PC-9 (cell line): ENCODE results near the gene TBC1D2. TPM values are rescaled to one million over a fixed set of nuclear protein-coding genes. Genes with fewer than 3 reads are reported as not detected.

ENCODE experiments used
- BruUV-seq: library from RNA; stranded (reverse); fragments of 400-500 nt; replicated peaks from 2 replicates; lab custom pipeline; 2021; lab: Mats Ljungman, UMichigan
- CTCF ChIA-PET: fragments of 300-600 bp; sonication (Branson Sonifier 250); formaldehyde crosslinking; loops from one replicate; lab custom pipeline; 2022; ENCODE audit warnings: antibody characterized with exemption; lab: Charles Lee
- POLR2A ChIA-PET: fragments of 300-600 bp; sonication (Branson Sonifier 250); formaldehyde crosslinking; loops from one replicate; lab custom pipeline; 2022; ENCODE audit warnings: antibody characterized with exemption; ENCODE audit not compliant: unreplicated experiment; lab: Charles Lee
- DNase-seq, 2 experiments: peaks; one replicate each; pipeline versions ENCODE4 v3.0.0 to v3.0.0-alpha.2; 2015 to 2022; ENCODE audit warnings: mixed read lengths in 1 of 2
- H2AFZ ChIP-seq: fragments of 200-600 bp; sonication (generic); 2 replicates; pipeline ENCODE4 v1.8.1; 2017; ENCODE audit warnings: antibody characterized with exemption
- H3F3A ChIP-seq: fragments of 200-600 bp; sonication (generic); 2 replicates; pipeline ENCODE4 v1.8.1; 2017; ENCODE audit warnings: antibody characterized with exemption, mild to moderate bottlenecking, low read depth; ENCODE audit not compliant: insufficient read depth
- H3K27ac ChIP-seq: fragments of 200-600 bp; sonication (generic); 2 replicates; pipeline ENCODE4 v1.6.1; 2016; ENCODE audit warnings: mixed run types
- H3K27me3 ChIP-seq: fragments of 200-600 bp; sonication (generic); 2 replicates; pipeline ENCODE4 v1.6.1; 2016; ENCODE audit warnings: low read depth, mixed run types; ENCODE audit not compliant: insufficient read depth
- H3K36me3 ChIP-seq: fragments of 200-600 bp; sonication (generic); 2 replicates; pipeline ENCODE4 v1.6.1; 2016; ENCODE audit warnings: low read depth, mixed run types
- H3K4me1 ChIP-seq: fragments of 200-600 bp; sonication (generic); replicated peaks from 2 replicates; pipeline ENCODE4 v1.6.1; 2016; ENCODE audit warnings: mixed run types; ENCODE audit not compliant: insufficient read depth
- H3K4me2 ChIP-seq: fragments of 200-600 bp; sonication (generic); 2 replicates; pipeline ENCODE4 v1.6.1; 2017; ENCODE audit warnings: mixed run types
- H3K4me3 ChIP-seq: fragments of 200-600 bp; sonication (generic); 2 replicates; pipeline ENCODE4 v1.6.1; 2016; ENCODE audit warnings: mixed run types
- H3K79me2 ChIP-seq: fragments of 200-600 bp; sonication (generic); 2 replicates; pipeline ENCODE4 v1.6.1; 2017; ENCODE audit warnings: low read depth, mixed run types
- H3K9me2 ChIP-seq: fragments of 200-600 bp; sonication (generic); 2 replicates; pipeline ENCODE4 v1.8.1; 2017; ENCODE audit warnings: mild to moderate bottlenecking; ENCODE audit not compliant: insufficient read depth
- H3K9me3 ChIP-seq: fragments of 200-600 bp; sonication (generic); 2 replicates; pipeline ENCODE4 v1.8.1; 2016; ENCODE audit warnings: low read depth; ENCODE audit not compliant: insufficient read depth
- H4K20me1 ChIP-seq: fragments of 200-600 bp; sonication (generic); 2 replicates; pipeline ENCODE4 v1.8.1; 2017; ENCODE audit not compliant: insufficient read depth
- EZH2 ChIP-seq: fragments of 200-600 bp; sonication (generic); IDR thresholded peaks from 2 replicates; pipeline ENCODE4 v1.8.0; 2017; ENCODE audit warnings: antibody characterized with exemption, low read depth
- intact Hi-C: fragments of 100-400 bp; cut with micrococcal nuclease; formaldehyde crosslinking; loops from one replicate; pipeline ENCODE4 v1.10.0; 2022; ENCODE audit not compliant: unreplicated experiment
- total RNA-seq: library from RNA; stranded (reverse); gene quantifications from 2 replicates; pipeline ENCODE4 v1.2.3, GENCODE V29; 2021
- TF ChIP-seq, protein P1 (sequence below): fragments of 200-600 bp; sonication (generic); conservative IDR thresholded peaks from 2 replicates; pipeline ENCODE4 v1.6.1; 2017; ENCODE audit warnings: mixed run types, antibody characterized with exemption, mild to moderate bottlenecking, moderate library complexity

TBC1D2 gene
- total RNA-seq, 1 experiment from 2014 or later: 44.7 TPM

DNA sequence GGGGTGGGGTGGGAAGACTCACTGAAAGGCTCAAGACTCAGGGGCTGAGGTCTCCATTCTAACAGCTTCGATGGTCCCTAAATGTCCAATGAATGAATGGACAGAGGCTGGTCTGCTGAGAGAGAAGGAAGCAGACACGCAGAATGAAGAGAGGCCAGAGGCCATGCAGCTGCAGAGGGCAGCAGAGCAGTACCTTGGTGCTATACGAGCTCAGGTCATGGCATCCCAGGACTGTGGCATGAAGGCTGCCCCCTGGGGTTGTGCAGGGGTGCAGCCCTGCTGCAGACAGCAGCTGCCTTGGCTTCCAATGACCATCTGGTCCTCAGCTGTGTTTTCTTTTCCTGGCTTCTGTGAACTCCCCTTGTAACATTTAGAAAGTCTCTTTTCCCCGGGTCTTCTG, 47.8 kb downstream of the TBC1D2 start:
- intact Hi-C loops: loop anchor here (10.0 kb wide), 1 partner anchor 587 kb away; the partner anchor contains the start of gene ANKS6
- H3K4me2 ChIP-seq: no peak overlapping the region
- H3K27me3 ChIP-seq: no peaks in the 10 kb centered on the region
- H3K79me2 ChIP-seq: no peaks in the 10 kb centered on the region
- no TSS peak for BruUV-seq
- ChIA-PET CTCF (interaction anchor here (1.5 kb wide), 1 partner anchor 52 kb away, joined by 5 read pairs; no protein-coding TSS in a partner anchor), POLR2A (interaction anchor here (0.8 kb wide), 1 partner anchor 121 kb away, joined by 4 read pairs; no protein-coding TSS in a partner anchor)
- TF ChIP-seq, protein P1, sequence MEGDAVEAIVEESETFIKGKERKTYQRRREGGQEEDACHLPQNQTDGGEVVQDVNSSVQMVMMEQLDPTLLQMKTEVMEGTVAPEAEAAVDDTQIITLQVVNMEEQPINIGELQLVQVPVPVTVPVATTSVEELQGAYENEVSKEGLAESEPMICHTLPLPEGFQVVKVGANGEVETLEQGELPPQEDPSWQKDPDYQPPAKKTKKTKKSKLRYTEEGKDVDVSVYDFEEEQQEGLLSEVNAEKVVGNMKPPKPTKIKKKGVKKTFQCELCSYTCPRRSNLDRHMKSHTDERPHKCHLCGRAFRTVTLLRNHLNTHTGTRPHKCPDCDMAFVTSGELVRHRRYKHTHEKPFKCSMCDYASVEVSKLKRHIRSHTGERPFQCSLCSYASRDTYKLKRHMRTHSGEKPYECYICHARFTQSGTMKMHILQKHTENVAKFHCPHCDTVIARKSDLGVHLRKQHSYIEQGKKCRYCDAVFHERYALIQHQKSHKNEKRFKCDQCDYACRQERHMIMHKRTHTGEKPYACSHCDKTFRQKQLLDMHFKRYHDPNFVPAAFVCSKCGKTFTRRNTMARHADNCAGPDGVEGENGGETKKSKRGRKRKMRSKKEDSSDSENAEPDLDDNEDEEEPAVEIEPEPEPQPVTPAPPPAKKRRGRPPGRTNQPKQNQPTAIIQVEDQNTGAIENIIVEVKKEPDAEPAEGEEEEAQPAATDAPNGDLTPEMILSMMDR: no peak
- TF ChIP-seq EZH2: no peak
- H3K36me3 ChIP-seq: peaks cover 10% of the 10 kb centered on the region; the same call in 1 of the 2 replicates
- no peak overlapping the region for H3K4me3 ChIP-seq
- no peaks in the 10 kb centered on the region for H4K20me1 ChIP-seq
- no peaks in the 10 kb centered on the region for H3K9me3 ChIP-seq
- peaks cover 21% of the 10 kb centered on the region; the same call in 1 of the 2 replicates for H3F3A ChIP-seq
- H3K27ac ChIP-seq: no peak overlapping the region
- DNase-seq: no peak
- no peaks in the 10 kb centered on the region for H3K9me2 ChIP-seq
- H2AFZ ChIP-seq: no peak overlapping the region
- H3K4me1 ChIP-seq: no peaks in the 10 kb centered on the region; the same call in 1 of the 2 replicates

DNA sequence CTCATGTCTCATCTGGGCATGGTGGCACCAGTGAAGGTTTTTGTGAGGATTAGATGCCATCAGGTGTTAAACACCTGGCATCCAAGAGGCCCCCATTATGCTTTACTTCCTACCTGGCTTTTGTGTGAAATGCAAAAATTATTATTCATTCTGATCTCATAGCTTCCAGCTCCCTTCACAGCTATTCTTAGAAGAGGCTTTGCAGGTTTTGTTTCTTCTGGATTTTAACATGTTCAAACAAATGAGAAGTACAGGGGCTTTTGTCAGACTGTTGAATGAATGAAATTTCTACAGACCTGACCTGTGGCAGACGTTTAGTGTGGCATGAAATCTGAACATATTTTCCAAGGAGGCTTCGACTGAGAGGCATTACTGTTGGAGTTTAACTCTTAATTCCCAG, 48.7 kb downstream of the TBC1D2 start:
- peaks cover 16% of the 10 kb centered on the region; the same call in 1 of the 2 replicates for H3F3A ChIP-seq
- H3K9me3 ChIP-seq: no peaks in the 10 kb centered on the region
- no peak overlapping the region for H3K4me2 ChIP-seq
- no peak for TF ChIP-seq EZH2
- TF ChIP-seq, protein P1: no peak
- no peaks in the 10 kb centered on the region for H4K20me1 ChIP-seq
- DNase-seq: no peak
- no peaks in the 10 kb centered on the region for H3K9me2 ChIP-seq
- no peak overlapping the region for H3K27ac ChIP-seq
- no peak overlapping the region for H2AFZ ChIP-seq
- ChIA-PET POLR2A (no interaction called here), CTCF (interaction anchor here (0.9 to 1.5 kb wide), 2 partner anchors 53 to 57 kb away, joined by 3 to 5 read pairs; no protein-coding TSS in a partner anchor)
- H3K79me2 ChIP-seq: no peaks in the 10 kb centered on the region
- intact Hi-C loops: loop anchor here (10.0 kb wide), 1 partner anchor 588 kb away; the partner anchor contains the start of gene ANKS6
- no peaks in the 10 kb centered on the region for H3K27me3 ChIP-seq
- H3K4me3 ChIP-seq: no peak overlapping the region
- BruUV-seq: no TSS peak
- peaks cover 10% of the 10 kb centered on the region; the same call in 1 of the 2 replicates for H3K36me3 ChIP-seq
- H3K4me1 ChIP-seq: no peaks in the 10 kb centered on the region; the same call in 1 of the 2 replicates

DNA sequence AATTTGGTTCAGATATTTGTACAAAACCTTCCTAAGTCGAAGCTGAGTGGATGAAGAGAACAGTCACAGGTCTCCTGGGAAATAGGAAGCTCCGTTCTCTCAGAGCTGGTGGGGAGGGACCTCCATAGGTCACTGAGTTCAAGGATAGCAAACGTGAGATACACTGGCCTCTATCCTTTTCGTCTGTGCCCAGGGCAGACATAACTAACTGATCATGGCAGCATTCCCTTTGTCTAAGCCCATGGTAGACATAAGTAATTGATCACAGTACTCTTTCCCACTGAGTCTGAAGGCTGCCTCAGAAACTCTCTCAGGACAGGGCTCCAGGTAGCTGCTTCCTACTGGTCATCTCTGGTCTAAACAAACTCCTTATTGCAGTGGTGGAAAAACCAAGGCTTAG, 50.8 kb downstream of the TBC1D2 start:
- H4K20me1 ChIP-seq: no peaks in the 10 kb centered on the region

More for the DNA sequence above, 50.8 kb downstream of the TBC1D2 start:
- Histone ChIP-seq H3K4me1 (no peaks in the 10 kb centered on the region; the same call in 1 of the 2 replicates), H3K4me3 (no peak overlapping the region), H3F3A (peaks cover 16% of the 10 kb centered on the region; the same call in 1 of the 2 replicates), H3K27ac (no peak overlapping the region), H2AFZ (no peak overlapping the region), H3K79me2 (no peaks in the 10 kb centered on the region), H3K9me2 (no peaks in the 10 kb centered on the region), H3K27me3 (no peaks in the 10 kb centered on the region), H3K4me2 (no peak overlapping the region), H3K36me3 (peaks cover 4% of the 10 kb centered on the region; the same call in 1 of the 2 replicates), H3K9me3 (no peaks in the 10 kb centered on the region)
- ChIA-PET CTCF (interaction anchor here (0.6 kb wide), 1 partner anchor 63 kb away, joined by 12 read pairs; no protein-coding TSS in a partner anchor), POLR2A (no interaction called here)
- DNase-seq: no peak
- no peak for TF ChIP-seq EZH2
- TF ChIP-seq, protein P1: no peak
- intact Hi-C loops: loop anchor here (1.0 to 10.0 kb wide), 5 partner anchors 59 to 644 kb away; partner anchors contain the start of genes ANKS6 and TRMO
- no TSS peak for BruUV-seq
